ENCODE measurements around the gene HMGN2.

Gene HMGN2

DNA sequence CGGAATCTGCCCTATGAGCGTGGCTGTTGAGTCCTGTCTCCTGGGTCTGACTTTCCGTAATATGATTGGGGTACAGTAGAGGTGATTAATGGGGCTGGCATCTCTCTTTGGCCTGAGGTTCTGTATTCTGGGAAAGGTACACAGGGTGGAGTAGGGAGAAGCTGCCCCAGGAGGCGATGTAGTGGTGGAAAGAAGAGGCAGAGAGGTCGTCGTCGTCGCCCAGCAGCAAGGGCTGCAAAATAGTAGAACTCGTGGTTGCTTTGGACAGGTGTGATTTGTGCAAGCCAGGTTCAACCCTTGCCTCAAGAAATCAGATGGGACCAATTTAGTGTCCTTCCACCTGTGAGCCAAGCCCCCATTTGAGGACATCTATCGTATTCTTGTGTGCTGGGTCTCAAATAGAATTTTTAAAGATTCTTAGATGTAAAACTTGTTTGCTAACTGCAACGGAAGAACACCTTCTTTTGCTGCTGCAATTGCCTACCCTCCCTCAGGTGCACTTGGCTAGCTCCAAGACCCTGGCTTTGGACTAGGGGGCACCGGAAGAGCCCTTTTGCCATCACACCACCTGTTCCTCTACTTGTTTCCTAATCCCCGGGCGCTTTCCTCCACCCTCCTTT lies 1.3 kb upstream of the HMGN2 start:
- Histone ChIP-seq H3K9me3 (ENCODE audit: control insufficient read depth, insufficient read depth, low read length) (no peaks in the 10 kb centered on the region), H3K36me3 (ENCODE audit: insufficient read depth, low read length) (peaks cover 16% of the 10 kb centered on the region), H3K4me1 (ENCODE audit: insufficient read depth, low read length) (peaks cover 7% of the 10 kb centered on the region), H3K9ac (ENCODE audit: low read depth, low read length) (peak overlapping the region; percentile 73)

DNA sequence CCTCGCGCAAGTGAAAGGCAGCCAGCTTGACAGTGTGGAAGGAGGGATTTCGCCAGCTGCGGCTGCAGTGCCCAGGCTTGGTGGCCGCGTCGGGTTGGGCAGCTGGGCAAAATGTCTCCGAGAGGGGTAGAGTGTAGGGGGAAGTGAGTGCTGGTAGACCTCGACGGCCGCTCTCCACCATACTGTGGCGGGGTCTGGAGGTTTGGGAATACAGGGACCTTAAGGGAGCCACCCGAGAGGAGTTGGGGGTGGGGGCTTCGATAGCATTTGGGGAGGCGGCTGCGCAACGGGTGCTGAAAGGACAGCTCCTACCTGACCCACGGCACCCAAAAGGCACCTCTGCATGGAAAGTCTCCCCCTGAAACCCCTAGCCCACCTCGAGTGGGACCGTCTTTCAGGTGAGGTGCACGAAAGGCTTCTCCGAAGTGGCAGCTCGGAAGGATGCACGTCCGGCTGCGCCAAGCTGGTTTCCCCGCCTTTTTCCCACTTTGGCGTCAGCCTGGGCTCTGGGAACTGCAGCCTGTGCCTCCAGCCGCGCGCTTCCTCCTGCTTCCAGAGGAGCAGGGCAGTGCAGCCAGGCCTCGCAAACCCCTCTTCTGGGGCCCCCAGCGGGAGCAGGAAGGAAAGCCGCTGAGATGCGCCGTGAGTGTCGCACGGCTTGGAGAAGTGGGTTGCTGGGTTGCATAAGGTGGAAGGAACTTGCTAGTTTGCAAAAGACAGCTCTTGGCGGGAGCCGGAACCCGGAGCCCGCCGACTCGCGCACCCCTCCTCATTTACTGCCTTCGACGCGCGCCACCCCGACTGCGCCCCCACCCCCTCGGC lies 531 bp upstream of the HMGN2 start:
- H3K36me3 ChIP-seq (ENCODE audit: insufficient read depth, low read length) = peaks cover 19% of the 10 kb centered on the region

DNA sequence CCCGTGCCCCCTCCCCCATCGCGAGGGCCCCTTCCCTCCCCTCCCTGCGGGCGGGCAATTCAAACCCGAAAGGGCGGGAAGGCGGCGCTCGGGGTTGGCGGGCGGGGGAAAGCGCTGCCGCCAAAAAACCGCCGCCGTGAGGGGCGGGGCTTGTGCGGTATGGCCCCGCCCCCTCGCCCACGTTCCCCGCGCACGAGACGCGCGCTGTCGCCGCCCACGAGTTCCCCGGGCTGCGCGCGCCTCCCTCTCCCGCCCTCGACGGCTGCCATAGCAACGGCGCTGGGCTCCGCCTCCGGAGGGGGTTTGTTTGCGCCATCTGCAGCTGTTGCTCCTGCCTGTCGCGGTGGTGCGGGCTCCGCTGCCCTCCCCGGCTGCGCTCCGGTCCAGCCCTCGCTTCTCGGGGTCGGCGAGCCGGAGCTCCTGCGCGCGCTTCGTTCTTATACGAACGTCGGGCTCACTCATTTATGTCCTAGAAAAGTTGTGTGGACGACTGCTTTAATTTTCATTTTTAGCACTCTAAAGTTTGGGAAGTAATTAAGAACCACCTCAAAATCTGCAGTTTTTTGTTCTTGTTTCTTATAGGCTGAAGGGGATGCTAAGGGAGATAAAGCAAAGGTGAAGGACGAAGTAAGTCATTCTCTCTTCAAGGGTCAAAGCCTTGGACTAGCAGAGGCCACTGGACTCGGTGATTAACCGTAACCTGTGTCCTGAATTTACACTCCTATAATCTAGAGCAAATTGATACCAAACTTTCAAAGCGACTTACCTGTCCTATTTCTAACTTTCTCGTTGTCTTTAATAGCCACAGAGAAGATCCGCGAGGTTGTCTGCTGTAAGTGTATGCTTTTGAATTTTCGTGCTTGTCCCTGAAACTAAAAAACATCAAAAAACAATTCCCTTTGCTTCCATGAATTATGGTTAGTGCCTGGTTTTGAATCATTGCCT lies 933 bp downstream of the HMGN2 start:
- Histone ChIP-seq H3K4me1 (ENCODE audit: insufficient read depth, low read length) (peaks cover 7% of the 10 kb centered on the region), H3K9ac (ENCODE audit: low read depth, low read length) (peak overlapping the region; percentile 76; the same call in 1 of the 2 replicates), H3K36me3 (ENCODE audit: insufficient read depth, low read length) (peaks cover 24% of the 10 kb centered on the region), H3K9me3 (ENCODE audit: control insufficient read depth, insufficient read depth, low read length) (no peaks in the 10 kb centered on the region)

More for the DNA sequence above, 531 bp upstream of the HMGN2 start:
- no peaks in the 10 kb centered on the region for H3K9me3 ChIP-seq (ENCODE audit: control insufficient read depth, insufficient read depth, low read length)
- peaks cover 7% of the 10 kb centered on the region for H3K4me1 ChIP-seq (ENCODE audit: insufficient read depth, low read length)
- H3K9ac ChIP-seq (ENCODE audit: low read depth, low read length) = peak overlapping the region; percentile 73

DNA sequence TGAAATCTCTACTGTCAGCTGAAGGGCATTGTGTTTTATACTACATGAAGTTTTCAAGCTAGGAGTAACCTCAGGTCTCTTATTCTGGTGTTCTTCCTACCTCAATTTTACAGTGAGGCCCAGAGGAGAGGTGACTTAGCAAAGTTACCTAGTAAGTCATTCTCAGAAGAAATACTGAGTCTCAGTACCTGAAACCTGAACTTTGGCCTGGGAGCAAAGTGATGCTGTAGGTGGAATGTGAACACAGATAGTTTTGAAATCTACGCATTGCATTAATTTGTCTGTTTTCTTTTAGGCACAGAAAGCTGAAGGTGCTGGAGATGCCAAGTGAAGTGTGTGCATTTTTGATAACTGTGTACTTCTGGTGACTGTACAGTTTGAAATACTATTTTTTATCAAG lies 2.6 kb downstream of the HMGN2 start:
- Histone ChIP-seq H3K9ac (ENCODE audit: low read depth, low read length) (no peak overlapping the region), H3K9me3 (ENCODE audit: control insufficient read depth, insufficient read depth, low read length) (no peaks in the 10 kb centered on the region), H3K36me3 (ENCODE audit: insufficient read depth, low read length) (peaks cover 24% of the 10 kb centered on the region)

DNA sequence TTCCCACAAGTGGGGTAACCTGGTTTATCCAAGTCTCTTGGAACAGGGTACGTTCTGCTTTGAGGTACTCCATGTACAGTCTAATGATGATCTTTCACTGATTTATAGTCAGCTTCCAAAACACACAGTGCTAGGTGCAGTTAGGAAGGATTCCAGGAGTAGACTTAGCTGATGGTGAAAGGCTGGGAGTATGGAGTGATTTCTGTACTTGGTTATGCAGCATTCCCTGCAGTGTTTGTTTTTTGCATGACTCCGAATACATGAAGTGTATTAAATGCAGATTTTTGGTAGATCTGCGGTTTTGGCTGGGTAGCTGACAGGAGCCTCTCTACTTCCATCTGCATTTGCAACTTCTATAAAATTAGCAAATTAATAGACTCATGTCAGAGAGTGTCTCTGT lies 3.7 kb downstream of the HMGN2 start:
- peaks cover 24% of the 10 kb centered on the region for H3K36me3 ChIP-seq (ENCODE audit: insufficient read depth, low read length)
- peaks cover 2% of the 10 kb centered on the region; the same call in 1 of the 2 replicates for H3K4me1 ChIP-seq (ENCODE audit: insufficient read depth, low read length)
- no peaks in the 10 kb centered on the region for H3K9me3 ChIP-seq (ENCODE audit: control insufficient read depth, insufficient read depth, low read length)
- H3K9ac ChIP-seq (ENCODE audit: low read depth, low read length) = no peak overlapping the region

More for the DNA sequence above, 2.6 kb downstream of the HMGN2 start:
- peaks cover 7% of the 10 kb centered on the region for H3K4me1 ChIP-seq (ENCODE audit: insufficient read depth, low read length)

DNA sequence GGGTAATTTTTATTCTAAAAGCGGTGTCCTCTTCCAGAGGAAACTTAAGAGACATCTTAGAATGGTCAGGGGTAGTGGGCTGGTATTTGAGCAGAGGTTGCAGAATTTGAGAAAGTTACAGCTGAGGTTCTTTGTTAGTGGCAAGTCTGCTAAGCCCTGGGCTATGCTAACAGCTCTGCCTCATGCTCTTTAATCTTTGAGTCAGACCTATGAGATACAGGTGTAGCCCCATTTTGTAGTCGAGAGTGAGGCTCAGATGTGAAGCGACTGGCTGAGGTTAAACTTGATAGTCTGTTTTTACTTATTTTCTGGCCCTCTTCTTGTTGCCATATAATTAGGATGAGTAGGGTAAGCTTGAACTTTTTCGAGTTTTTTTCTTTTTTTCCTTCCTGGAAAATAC lies 4.7 kb downstream of the HMGN2 start:
- H3K9me3 ChIP-seq (ENCODE audit: control insufficient read depth, insufficient read depth, low read length) = no peaks in the 10 kb centered on the region
- peaks cover 24% of the 10 kb centered on the region for H3K36me3 ChIP-seq (ENCODE audit: insufficient read depth, low read length)
- no peaks in the 10 kb centered on the region for H3K4me1 ChIP-seq (ENCODE audit: insufficient read depth, low read length)
- no peak overlapping the region for H3K9ac ChIP-seq (ENCODE audit: low read depth, low read length)

DNA sequence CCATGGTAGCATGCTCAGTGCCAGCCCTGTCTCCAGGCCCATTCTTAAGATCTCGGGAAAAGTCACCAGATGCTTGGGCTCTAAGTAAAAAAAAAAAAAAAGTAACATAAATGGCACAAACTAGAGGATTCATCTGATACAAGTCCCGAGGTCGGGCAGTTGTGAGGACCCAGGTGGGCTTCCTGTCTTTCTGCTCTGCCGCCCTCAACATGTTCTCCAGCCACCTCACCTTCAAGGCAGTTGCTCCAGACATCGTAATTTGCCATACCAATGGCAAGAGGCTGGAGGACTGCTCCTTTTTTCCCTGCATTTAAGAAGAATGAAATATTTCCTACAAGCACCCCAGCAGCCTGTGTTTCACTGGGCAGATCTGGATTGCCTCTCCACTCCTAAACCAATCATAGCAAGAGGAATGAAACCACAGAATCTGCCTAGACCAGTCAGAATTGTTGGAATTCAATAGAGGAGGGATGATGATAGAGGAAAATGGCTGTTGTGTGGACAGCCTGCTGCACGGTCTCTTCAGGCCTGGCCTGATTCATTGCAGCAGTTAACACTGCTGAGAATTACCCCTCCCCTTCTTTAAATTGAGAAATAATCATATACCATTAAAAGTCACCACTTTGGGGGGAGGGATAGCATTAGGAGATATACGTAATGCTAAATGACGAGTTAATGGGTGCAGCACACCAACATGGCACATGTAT lies 5.4 kb downstream of the HMGN2 start:
- no peak overlapping the region for H3K9ac ChIP-seq (ENCODE audit: low read depth, low read length)
- H3K4me1 ChIP-seq (ENCODE audit: insufficient read depth, low read length) = no peaks in the 10 kb centered on the region
- peaks cover 24% of the 10 kb centered on the region for H3K36me3 ChIP-seq (ENCODE audit: insufficient read depth, low read length)
- no peaks in the 10 kb centered on the region for H3K9me3 ChIP-seq (ENCODE audit: control insufficient read depth, insufficient read depth, low read length)

DNA sequence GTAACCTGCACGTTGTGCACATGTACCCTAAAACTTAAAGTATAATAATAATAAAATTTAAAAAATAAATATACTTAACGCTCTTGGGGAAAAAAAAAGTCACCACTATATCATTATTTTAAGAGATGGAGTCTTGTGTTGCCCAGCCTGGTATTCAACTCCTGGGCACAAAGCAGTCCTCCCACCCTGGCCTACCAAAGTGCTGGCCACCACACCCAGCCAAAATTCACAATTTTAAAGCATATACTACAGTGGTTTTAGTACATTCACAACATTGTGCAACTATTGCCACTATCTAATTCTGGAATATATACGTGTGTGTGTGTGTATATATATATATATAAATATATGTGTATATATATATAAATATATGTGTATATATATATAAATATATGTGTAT lies 5.9 kb downstream of the HMGN2 start:
- no peaks in the 10 kb centered on the region for H3K9me3 ChIP-seq (ENCODE audit: control insufficient read depth, insufficient read depth, low read length)
- H3K36me3 ChIP-seq (ENCODE audit: insufficient read depth, low read length) = peaks cover 24% of the 10 kb centered on the region
- no peak overlapping the region for H3K9ac ChIP-seq (ENCODE audit: low read depth, low read length)
- no peaks in the 10 kb centered on the region for H3K4me1 ChIP-seq (ENCODE audit: insufficient read depth, low read length)

DNA sequence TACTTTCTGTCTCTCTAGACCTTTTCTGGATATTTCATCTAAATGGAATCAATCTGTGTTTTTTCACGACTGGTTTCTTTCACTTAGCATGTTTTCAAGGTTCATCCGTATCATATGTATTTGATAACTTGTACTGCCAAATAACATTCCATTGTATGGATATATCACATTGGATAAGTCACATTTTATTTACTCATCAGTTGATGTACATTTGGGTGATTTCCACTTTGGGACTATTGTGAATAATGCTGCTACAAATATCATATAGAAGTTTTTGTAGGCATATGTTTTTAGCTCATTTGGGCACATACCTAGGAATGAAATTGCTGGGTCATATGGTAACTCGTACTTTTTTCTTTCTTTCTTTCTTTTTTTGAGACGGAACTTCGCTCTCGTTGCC lies 6.7 kb downstream of the HMGN2 start:
- Histone ChIP-seq H3K4me1 (ENCODE audit: insufficient read depth, low read length) (no peaks in the 10 kb centered on the region), H3K9me3 (ENCODE audit: control insufficient read depth, insufficient read depth, low read length) (no peaks in the 10 kb centered on the region), H3K9ac (ENCODE audit: low read depth, low read length) (no peak overlapping the region), H3K36me3 (ENCODE audit: insufficient read depth, low read length) (peaks cover 21% of the 10 kb centered on the region)

DNA sequence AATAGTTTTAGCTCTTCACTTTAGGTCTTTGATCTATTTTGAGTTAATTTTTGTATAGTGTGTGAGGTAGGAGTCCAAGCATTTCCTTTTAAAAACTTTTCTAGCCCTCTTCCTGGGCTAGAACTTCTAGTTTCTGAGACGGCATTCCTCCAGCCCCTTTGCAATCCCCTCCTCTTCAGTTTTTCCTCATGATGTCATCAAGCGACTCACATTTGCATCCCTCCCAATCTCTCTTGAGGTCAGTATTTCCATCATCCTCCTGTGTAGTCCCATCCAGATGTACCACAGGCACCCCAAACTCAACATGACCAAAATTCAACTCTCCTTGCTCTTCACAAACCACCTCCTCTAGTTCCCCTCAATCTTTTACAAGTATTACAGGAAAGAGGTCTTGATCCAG lies 10.7 kb downstream of the HMGN2 start:
- H3K36me3 ChIP-seq (ENCODE audit: insufficient read depth, low read length) = no peaks in the 10 kb centered on the region
- H3K9ac ChIP-seq (ENCODE audit: low read depth, low read length) = no peak overlapping the region
- no peaks in the 10 kb centered on the region for H3K9me3 ChIP-seq (ENCODE audit: control insufficient read depth, insufficient read depth, low read length)
- H3K4me1 ChIP-seq (ENCODE audit: insufficient read depth, low read length) = 0 out of 2 replicates have a peak, but pooled peaks cover 4% of the 10 kb centered on the region

DNA sequence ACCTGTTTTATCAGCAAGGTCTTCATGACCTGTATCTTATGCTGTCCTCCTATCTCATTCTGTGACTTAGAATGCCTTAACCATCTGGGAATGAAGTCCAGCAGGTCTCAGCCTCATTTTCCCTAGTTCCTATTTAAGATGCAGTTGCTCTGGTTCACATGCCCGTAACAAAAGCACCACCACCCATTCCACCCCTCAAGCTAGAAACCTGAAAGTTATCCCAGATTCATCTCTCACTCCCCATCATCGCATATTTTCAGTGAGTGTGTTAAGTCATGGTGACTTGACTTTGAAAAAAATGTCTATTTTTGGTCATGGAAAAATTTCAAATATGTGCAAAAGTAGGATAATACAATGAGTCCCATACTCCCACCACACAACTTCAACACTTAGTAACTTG lies 11.7 kb downstream of the HMGN2 start:
- H3K9me3 ChIP-seq (ENCODE audit: control insufficient read depth, insufficient read depth, low read length) = no peaks in the 10 kb centered on the region
- H3K4me1 ChIP-seq (ENCODE audit: insufficient read depth, low read length) = 0 out of 2 replicates have a peak, but pooled peaks cover 4% of the 10 kb centered on the region
- no peaks in the 10 kb centered on the region for H3K36me3 ChIP-seq (ENCODE audit: insufficient read depth, low read length)
- no peak overlapping the region for H3K9ac ChIP-seq (ENCODE audit: low read depth, low read length)

DNA sequence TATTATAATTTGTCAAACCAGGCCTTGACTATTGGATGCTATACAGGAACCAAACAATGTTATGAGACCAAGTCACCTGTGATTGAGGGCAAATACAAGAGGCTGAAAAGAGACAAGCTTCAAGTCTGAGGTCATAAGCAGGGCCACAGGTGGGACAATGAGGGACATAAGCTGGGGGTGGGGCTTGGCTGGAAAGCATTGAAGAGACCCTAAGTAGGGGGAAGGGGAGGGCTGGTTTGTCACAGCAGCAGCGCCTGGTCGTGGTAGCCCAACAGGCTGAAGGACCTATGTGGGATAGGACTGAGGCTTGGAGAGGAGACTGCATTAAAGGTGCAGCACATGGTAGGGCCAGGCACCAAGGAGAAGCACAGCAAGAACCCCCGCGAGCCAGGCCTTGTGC lies 17.9 kb downstream of the HMGN2 start:
- Histone ChIP-seq H3K36me3 (ENCODE audit: insufficient read depth, low read length) (no peaks in the 10 kb centered on the region), H3K9me3 (ENCODE audit: control insufficient read depth, insufficient read depth, low read length) (no peaks in the 10 kb centered on the region), H3K9ac (ENCODE audit: low read depth, low read length) (no peak overlapping the region), H3K4me1 (ENCODE audit: insufficient read depth, low read length) (0 out of 2 replicates have a peak, but pooled peaks cover 4% of the 10 kb centered on the region)

DNA sequence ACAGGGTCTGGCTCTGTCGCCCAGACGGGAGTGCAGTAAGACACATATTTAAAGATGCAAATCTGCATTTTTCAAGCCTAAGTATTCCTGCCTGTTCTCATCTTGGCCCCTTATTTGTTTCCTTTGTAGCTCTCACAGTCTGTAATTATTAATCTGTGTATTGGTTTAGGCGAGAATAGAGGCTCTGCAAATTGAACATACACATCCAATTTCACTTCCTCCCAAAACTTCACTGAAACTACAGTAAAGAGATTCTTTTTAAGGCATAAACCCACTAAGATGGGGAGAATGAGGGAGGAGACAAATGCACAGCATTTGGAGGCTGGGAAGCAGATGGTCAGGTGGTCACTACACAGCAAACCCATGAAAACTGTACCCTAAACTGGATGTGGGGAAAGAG lies 21.0 kb downstream of the HMGN2 start:
- H3K9me3 ChIP-seq (ENCODE audit: control insufficient read depth, insufficient read depth, low read length) = no peaks in the 10 kb centered on the region
- no peaks in the 10 kb centered on the region for H3K36me3 ChIP-seq (ENCODE audit: insufficient read depth, low read length)
- no peaks in the 10 kb centered on the region for H3K4me1 ChIP-seq (ENCODE audit: insufficient read depth, low read length)
- H3K9ac ChIP-seq (ENCODE audit: low read depth, low read length) = no peak overlapping the region

DNA sequence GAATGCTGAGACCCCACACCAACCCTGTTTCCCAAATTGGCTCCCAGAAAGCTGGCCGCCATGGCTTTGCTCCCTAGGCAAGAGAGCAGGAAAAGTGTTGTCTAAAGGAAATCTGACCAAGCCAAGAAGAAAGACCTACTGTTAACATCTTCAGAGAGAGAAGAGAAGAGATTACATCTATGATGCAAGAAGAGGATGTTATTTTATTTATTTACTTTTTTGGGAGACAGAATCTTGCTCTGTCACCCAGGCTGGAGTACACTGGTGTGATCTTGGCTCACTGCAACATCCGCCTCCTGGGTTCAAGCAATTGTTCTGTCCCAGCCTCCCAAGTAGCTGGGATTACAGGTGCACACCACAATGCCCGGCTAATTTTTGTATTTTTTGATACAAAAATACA lies 21.7 kb downstream of the HMGN2 start:
- no peak overlapping the region for H3K9ac ChIP-seq (ENCODE audit: low read depth, low read length)
- no peaks in the 10 kb centered on the region for H3K4me1 ChIP-seq (ENCODE audit: insufficient read depth, low read length)
- no peaks in the 10 kb centered on the region for H3K36me3 ChIP-seq (ENCODE audit: insufficient read depth, low read length)
- H3K9me3 ChIP-seq (ENCODE audit: control insufficient read depth, insufficient read depth, low read length) = no peaks in the 10 kb centered on the region

Measured in ES-I3 (cell line).